NCI-H2081 treated with DMSO at 0.1 percent for 48 hours (cell line): ENCODE data around the gene DOCK1.

Experiments
- DNase-seq: peaks from one replicate; lab custom pipeline; 2025; lab: John Stamatoyannopoulos, UW

DOCK1 gene

GRCh38 chr10:127179612-127180250, 274.5 kb downstream of the DOCK1 start:
- DNase-seq = no peak

DNA sequence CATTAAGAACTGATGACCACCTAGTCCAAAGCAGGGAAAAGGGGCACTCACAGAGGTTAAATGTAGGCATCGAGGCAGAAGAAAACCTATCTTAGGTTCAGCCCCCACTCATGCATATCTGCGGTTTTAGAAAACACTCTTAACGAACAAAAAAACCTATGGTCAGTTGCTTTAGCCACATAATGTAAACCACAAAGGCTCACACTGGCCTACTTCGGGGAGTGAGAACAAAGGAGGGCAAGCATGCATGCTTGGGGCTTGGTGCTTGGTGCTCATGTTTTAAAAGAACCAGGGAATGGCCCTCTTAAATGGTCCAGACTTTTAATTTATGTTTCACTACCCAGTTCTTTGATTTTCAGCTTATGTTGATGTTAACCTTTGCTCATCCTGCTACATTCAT, 276.9 kb downstream of the DOCK1 start:
- no peak for DNase-seq

- DNase-seq = no peak
Measured at GRCh38 chr10:127184582-127184981, 279.4 kb downstream of the DOCK1 start.

DNA sequence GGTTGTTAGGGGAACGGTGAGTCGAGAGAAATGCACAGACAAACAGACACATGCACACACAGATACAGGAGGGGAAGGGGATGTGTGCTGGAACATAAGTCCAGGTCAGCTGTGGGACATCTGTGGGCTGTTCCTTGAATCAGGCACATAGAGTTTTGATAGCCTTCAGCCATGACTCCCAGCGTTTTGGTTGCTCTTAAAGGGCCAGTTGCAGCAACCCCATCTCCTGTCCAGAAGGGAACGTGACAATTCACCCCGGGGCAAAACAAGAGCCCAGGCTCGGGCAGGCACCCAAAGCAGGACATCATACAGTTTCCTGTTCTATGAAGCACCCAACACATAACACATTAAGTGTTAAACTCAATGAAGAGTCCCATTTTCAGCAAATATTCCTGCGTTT, 281.6 kb downstream of the DOCK1 start:
- no peak for DNase-seq

GRCh38 chr10:127189226-127189625, 284.0 kb downstream of the DOCK1 start:
- DNase-seq = no peak

- DNase-seq = no peak
Measured at GRCh38 chr10:127190427-127190826, 285.2 kb downstream of the DOCK1 start.

DNA sequence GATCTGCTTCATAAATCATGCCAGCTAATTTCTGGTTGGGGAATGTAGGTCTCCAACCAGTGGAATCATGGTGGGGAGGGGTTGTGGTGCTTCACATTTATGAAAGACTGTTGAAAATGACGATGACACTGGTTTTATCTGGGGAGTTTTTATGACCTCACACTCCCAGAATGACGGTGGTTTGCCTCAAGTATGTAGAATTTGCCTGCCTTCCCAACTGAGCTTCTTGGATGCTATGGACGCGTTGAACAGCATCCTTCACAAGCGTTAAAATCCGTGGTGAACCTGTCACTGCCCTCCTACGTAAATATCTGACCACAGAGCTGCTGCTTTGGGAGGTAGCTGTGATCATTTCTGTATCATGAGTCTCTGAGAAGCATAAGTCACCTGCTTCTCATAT, 287.9 kb downstream of the DOCK1 start:
- no peak for DNase-seq

- DNase-seq = no peak
Measured at GRCh38 chr10:127194111-127194510, 288.9 kb downstream of the DOCK1 start.

GRCh38 chr10:127194599-127194998, 289.4 kb downstream of the DOCK1 start:
- DNase-seq = no peak

GRCh38 chr10:127195041-127195506, 289.8 kb downstream of the DOCK1 start:
- DNase-seq = no peak

DNA sequence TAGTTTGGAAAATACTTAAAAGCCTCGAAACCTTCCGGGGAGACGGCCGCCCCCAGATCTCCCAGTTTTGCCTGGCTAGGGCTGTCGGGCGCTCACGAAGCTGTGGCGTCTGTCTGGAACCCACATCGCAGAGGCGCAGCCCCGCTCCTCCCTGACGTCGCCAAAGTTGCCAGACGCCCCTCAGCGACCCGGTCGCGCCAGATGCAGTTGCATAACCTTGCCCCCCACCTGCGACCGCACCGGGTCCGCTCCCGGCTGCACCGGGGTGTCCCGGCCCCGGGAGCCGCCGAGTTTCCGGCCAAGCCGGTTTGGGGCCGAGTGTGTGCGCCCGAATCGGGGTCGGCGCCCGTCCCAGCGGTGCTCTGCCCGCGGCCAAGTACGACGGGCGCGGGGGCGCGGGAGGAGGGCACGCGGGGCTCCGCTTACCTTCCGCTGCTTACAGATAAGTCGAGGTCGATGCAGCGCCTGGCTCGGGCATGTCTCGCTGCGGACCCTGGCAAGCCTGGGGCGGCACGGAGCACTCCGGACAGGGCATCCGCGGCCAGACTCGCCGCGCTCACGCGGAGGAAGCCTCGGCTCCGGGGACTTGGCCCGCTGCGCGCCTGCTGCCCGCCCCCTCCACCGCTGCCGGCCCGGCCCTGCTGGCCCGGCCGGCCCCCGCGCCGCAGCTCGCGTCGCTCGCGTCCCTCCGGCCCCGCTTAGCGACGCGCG, 290.5 kb downstream of the DOCK1 start:
- DNase-seq = no peak

DNA sequence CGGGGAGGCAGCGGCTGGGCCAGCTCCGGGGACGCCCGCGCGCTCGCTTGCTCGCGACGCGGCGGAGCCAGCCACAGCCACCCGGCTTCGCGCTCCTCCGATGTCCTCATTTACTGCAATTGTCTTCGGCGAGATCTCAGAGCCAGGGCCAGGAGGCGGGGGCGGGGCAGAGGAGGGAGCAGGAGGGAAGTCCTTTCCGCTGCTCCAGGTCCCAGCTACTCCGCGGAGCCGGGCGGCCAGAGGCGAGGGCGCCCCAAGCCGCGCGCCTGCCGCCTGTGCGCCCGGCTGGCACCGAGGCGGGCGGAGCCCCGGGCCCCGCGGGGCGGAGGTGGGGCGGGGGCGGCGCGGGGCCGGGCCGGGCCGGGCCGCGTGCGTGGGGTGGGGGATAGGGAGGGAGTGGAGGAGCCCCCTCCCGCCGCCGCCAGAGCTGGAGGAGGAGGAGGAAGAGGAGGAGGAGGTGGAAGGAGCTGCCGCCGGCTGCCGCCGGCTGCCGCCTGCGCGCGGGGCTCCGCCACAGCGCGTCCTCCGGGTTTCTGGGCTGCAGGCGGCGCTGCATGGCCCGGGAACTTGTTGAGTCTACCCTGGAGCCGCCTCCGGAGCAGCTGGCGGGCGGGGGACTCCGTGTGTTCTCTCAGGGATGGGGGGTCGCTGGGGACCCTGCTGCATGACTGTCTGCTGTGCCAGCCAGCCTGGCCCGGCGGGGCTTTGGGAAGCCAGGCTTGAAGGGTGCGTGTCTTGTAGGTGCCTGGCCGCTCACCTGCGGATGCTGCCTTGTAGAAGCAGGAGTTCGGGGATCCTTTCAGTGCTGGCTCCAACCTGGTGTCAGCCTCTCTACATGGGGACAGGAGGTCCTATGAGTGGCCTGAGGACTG, 291.3 kb downstream of the DOCK1 start, which contains the start of gene INSYN2A:
INSYN2A (minus strand) TSS at position 310 of the 872 bp plus-strand sequence. CDS start 20,196 bp downstream, outside the sequence.
- DNase-seq = no peak

DNA sequence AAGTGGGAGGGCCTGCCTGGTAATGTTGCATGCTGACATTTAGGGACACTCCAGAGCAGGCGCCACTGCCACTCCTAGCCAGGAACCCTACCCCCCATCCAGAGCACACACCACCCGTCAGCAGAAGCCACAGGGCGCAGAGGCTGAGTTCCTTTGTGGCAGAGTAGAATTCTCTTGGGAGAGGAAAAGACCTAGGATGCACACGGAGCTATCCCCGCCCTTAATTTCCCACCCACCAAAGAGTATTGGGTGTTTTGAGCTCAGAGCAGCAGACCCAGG, 291.9 kb downstream of the DOCK1 start:
- DNase-seq = no peak

- DNase-seq = no peak
Measured at GRCh38 chr10:127198307-127198706, 293.1 kb downstream of the DOCK1 start.

DNA sequence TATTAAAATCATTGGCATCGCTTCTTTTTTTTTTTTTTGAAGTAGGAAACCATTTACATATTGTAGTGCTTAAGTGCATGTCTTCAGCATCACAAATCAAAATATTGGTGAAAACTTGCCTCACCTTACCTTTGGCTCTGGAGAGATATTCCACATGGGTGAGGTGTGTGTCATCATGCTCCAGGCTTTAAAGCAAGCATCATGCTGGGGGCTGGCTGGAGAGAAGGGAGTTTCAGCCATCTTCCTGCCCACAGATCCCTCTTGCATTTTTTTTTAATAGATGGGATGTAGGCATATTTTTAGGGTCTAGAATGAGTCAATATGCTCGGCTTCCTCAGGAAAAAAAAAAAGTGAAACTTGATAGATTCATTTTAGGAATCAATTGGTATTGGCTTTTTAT, 293.5 kb downstream of the DOCK1 start:
- DNase-seq = no peak

- no peak for DNase-seq
Measured at GRCh38 chr10:127200646-127201045, 295.4 kb downstream of the DOCK1 start.

DNA sequence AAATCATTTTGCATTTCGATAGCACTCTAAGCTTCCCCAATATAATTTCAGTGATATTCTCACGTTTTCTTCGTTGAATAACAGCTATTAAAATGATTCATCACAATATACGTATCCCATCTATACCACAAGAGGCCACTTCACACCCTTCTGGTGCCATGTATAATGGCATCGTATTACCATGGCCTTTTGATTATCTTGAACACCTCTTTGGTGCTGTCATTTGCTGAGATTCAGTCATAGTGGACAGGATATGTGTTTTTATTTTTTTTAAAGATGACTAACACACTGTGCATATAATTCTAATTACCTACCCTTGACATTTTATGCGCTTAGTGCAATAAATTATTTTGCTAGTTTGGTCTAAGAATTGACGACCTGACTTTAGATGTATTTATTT, 297.8 kb downstream of the DOCK1 start:
- DNase-seq = no peak

DNA sequence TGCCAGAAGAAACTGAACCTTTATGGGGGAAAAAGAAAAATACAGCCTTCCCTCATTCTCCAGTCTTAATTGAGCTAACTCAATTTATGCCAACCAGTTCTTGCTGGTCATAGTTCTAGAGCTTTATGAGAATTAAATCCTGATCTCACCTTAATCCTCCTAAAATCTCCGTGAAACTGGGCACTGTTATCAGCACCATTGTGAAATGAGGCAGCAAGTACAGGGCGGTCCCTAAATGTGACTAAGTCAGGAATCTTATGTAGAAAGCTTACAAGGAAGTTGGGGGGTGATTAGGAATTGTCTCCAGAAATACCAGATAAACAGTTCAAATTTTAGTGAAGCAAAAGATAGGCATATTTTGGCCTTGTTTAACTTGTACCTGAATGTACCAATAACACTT, 301.9 kb downstream of the DOCK1 start:
- no peak for DNase-seq

- no peak for DNase-seq
Measured at GRCh38 chr10:127210936-127211466, 305.8 kb downstream of the DOCK1 start.

DNA sequence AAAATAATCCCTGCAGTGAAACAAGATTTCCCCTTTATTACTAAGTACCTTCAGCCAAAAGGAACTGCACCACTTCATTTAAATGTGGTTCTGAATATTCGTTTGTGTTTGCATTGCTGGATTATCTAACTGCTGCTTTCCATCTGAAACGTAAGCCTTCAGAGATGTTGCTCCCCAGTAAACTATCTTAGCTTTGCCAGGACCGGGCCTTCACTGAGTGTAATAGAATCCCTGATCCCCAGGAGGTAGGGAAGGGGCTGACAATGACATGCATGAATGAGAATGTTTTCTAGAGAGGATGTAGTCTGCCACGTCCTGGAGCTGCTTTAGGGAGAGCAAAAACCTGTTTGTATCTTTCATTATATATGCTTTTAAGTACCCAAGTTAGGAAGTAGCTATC, 310.6 kb downstream of the DOCK1 start:
- no peak for DNase-seq

DNA sequence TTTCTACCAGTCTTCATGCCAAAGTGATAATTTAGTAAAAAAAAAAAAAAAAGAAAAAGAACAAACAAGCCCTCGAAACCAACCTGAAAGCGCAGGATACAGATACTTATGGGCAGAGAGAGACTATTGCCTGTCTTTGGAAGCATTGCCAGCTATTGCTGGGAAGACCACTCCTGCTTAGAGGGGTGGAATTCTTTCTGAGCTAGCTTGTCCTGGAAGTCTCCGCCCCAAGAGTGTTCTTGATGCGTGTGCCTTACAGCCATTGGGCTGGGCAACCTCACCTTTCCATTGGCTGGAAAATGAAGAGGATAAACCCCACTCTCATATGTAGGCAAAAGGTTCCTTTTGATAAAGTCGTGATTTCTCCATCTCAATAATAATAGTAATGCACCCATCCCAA, 311.0 kb downstream of the DOCK1 start:
- DNase-seq = no peak

- no peak for DNase-seq
Measured at GRCh38 chr10:127216786-127217185, 311.6 kb downstream of the DOCK1 start.

- no peak for DNase-seq
Measured at GRCh38 chr10:127218658-127219057, 313.4 kb downstream of the DOCK1 start.
